GM18507 (cell line): ENCODE measurements around the gene NPHP4.

Source experiments
- DNase-seq: peaks from one replicate; pipeline ENCODE4 v3.0.0; 2011; ENCODE audit warnings: low read depth; ENCODE audit not compliant: insufficient read length; ENCODE audit errors: extremely low spot score
- FAIRE-seq: peaks from 2 replicates; lab custom pipeline; 2011; peaks lifted over from hg19 to GRCh38; lab: Jason Lieb, UNC

Gene NPHP4

DNA sequence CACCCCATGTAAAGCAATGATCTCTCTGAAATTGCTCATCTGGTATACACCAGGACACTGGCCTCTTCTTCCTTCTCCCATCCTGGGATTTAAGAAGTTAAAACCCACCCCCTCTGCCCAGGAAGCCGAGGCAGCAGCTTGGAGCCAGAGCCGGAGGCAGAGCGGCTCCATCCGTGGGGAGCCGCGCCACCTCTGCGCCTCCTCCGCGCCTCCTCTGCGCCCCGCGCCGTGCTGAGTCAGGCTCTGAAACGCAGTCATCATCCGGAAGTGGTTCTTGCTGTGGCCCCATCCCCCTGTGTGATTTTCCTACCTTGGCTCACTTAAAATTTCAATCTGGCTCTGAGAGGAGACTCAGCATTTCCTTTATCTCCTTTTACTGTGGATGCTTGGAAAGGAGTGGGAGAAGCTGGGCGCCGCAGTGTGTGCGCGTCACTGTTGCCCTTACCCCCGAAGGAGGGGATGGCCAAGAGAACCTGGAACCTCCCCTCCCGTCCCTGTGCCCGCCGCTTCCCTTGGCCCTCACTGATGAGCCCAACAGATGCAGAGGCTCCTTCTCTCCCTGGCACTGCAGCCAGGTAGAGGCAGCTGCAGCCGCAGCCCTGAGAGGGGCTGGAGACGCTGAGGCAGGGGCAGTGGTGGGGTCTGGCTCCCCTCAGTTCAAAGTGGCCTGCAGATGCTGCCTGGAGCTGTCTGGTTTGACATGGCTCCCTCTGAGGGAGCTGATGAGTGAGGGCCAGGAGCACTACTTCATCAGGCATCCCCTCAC, 15.3 kb upstream of the NPHP4 start:
- no peak for DNase-seq
- FAIRE-seq: no peak

DNA sequence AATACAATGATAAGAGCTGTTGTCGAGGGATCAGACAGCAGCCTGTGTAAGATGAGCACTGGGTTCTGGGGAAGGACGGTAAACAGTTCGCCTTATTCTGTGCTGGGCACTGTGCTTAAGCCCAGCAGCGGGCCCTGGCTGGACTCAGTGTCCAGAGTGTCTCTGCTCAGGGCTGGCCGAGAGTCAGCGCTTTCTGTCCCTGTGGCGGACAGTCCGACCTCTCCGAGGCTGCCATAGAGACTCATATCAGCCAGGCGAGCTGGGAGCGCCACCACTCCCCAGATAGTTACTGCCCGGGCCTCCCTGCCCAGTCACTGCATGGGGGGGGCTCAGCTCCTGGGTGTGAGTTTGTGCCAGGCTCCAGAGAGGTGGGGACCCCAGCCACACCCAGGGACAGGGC, 14.7 kb upstream of the NPHP4 start:
- no peak for FAIRE-seq

DNA sequence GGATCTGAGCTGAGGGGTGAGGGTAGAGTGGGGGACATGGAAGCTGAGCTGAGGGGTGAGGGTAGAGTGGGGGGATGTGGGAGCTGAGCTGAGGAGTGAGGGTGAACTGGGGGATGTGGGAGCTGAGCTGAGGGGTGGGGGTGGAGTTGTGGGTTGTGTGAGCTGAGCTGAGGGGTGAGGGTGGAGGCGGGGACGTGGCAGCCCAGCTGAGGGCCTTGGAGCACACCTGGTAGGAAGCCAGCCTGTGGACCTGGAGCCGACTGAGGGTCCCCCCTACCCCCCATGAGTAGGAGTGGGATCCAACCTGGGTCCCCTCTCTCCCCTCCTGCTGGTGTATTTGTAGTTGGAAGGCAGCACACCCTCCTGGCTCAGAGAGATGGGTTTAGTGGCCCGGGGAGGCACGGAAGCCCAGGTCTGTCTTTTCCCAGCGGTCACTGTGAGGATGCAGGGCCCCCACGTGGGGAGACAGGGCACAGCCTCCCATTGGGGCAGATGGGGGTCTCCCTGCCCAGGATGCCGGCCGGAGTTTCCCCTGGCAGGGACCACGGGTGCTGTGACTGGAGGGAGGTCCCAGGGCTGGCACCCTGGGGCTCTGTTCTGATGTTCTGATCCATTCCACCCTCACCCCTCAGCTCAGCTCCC, 13.2 kb upstream of the NPHP4 start:
- no peak for FAIRE-seq
- DNase-seq: no peak

More for the DNA sequence above, 14.7 kb upstream of the NPHP4 start:
- no peak for DNase-seq

DNA sequence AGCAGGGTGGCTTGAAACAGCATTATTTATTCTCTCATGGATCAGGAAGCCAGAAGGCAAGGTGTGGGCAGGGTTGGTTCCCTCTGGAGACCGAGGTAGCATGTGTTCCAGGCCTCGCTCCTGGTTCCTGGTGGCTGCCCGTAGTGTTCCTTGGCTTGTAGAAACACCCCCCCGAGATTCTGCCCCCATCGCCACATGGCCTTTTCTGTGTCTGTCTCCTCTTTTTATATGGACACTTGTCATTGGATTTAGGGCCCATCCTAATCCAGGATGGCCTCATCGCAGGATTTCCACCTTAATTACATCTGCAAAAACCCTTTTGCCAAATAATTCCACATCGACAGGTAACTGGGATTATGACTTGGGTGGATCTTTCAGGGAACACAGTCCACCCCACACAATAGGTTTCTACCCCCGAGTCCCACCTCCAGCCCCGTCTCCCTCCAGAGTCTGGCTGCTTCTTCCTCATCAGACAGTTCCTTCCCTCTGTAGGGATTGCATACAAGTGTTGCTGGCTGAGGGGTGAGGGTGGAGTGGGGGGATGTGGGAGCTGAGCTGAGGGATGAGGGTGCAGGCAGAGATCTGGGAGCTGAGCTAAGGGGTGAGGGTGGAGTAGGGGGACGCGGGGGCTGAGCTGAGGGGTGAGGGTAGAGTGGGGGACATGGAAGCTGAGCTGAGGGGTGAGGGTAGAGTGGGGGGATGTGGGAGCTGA, 12.3 kb upstream of the NPHP4 start:
- DNase-seq: no peak
- FAIRE-seq: no peak

DNA sequence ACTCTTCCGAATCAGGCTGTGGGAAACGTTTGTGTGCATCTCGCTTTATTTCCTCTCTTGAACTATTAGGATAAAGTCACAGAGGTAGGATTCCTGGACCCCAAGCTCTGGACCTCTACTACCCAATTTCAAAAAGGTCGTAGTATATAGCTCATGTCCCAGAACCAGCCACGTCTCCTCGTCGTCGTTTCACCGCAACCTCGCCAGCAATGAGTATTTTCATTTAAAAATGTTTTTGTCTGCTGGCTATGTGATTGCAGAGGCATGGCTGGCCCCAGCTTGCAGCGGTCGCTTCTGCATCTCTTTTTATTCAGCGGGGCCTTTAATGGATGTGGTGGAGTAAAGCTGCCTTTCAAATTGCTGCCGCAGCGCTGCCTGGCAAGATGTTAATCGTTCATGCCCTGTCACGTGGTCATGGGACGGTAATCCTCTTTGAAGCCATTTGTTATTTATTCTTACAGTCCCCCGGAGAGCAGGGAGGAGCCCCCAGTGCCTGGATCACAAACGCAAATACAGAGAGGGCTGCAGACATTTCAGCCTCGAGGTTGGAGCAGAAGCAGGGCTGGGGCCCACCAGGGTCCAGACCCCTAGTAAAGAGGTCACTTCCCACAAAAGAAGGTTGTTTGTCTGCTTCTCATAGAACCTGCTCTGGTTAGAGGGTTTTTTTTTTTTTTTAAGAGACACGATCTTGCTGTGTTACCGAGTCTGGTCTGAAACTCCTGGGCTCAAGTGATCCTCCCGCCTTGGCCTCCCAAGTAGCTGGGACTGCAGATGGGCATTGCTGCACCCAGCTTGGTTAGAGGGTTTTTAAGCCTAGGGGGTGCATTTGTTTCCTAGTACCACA, 11.6 kb upstream of the NPHP4 start:
- DNase-seq (no peak), FAIRE-seq (no peak)

DNA sequence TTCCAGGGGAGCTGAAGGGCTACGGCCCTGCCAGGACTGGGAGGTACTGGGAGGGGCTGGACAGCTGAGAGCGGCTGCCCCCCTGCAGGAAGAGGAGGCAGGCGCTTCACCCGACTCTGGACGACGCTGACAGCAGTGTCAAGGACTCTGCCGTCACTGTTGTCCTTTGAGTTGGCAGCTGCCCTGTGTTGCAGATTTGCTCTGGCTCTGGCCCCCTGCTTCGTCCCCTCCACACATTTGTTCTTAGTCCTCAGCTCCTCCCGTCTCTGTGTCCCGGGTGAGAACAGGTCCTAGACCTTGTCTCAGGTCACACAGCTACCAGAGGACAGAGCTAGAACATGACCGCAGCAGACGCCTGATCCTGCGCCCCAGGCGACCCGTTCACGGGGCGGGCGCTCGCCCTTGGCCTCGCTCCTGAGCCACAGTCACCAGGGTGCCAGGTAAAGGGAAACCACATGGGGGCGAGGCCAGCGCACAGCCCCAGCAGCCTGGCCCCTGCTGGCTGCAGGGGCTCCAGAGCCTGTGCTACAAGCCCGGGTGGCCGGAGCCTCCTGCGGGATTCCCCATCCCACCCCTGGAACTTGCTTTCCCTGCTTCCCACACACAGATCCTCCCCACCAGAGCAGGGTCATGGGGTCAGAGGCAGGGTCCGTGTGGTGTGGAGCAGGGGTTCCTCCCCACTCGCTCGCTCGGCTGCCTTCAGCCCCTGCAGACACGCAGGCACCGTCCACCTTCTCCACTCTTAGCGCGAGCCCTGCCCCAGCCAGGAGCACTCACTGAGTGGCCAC, 10.7 kb upstream of the NPHP4 start:
- DNase-seq (no peak), FAIRE-seq (no peak)

DNA sequence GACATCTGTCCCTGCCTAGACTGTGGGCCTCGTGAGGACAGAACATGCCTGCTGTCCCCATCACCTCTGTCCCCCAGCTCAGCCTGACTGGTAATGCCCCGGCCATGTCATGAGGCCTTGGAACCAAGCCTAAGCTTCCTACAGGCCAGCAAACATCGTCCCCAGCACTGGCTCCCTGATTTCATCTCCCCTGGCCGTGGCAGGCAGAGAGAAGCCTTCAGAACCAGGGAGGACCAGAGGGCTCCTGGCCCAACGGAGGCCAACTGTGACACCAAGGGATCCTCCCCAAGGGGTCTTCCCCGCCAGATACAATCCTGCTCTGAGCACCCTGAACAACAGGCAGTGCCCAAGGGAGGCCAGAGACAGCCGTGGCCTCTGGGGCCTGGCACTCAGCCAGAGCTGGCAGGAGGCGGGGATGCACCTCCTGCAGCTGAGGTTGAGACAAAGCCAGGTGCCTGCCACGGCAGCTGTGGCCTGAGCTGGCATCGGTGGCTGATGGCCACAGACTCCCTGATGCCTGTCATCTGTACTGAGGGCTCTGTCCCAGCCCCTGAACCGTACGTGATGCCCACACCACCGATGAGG, 9.9 kb upstream of the NPHP4 start:
- DNase-seq (no peak), FAIRE-seq (no peak)

DNA sequence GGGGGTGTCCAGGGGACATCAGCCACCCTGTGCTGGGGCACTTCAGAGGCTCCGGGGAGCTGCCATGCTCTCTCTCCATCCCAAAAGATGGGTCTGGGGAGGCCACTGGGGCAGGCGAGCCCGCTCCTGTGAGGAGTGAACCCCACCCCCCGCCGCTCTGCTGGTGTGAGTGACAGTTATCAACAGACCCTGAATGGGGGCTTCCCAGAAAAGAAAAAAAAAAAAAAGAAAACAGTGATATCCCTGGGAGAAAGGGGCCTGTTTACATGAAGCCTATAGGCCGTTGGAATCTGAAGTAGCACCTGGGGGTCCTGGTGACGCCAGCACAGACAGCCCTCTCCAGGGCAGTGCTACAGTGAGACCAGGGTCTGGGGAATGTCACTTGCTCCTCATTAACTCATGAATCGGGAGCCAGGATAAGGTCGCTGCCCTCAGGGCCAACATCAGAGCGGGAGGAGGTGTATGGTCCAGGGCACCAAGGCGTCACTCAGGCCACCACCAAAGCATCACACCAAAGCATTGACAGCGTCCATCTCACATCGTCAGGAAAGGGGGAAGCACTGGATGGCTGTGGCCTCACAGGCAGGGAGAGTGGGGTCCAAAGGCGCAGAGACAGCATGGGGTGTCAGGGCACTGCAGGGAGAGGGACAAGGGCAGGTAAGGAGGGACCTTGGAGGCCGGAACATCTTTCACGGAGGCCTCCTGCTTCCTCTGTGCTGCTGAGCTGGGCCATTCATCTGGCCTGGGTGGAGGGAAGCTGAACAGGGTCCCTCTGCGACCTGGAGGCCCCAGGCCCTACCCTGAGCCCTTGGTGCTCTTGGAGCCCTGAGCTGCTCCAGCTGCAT, 8.4 kb upstream of the NPHP4 start:
- no peak for FAIRE-seq
- DNase-seq: no peak

DNA sequence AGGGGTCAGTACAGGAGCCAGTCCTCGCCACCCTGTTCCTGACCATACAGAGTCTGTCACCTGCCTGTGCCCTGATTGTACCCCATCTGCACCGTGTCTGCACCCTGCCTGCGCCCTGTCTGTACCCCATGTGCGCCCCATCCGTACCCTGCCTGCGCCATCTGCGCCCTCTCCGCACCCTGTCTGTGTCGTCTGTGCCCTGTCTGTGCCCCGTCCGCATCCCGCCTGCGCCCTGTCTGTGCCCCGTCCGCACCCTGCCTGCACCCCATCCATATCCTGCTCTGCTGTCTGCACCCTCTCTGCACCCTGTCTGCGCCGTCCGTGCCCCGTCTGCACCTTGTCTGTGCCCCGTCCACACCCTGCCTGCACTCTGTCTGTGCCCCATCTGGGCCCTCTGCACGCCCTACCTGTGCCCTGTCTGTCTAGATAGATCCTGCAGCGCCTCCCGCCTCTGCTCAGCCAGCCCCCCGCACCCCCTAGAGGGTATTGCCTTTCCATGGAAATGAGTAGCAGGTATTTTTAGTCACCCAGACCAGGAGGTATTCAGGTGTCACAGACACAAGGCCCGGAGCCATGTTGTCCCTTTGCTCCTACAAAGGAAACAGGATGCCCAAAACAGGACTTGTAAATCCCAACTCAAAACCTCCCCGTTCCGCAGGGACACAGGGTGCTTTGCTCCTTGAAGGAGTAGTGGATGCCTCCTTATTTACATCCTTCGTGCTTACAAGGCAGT, 7.7 kb upstream of the NPHP4 start:
- no peak for FAIRE-seq
- DNase-seq: no peak

DNA sequence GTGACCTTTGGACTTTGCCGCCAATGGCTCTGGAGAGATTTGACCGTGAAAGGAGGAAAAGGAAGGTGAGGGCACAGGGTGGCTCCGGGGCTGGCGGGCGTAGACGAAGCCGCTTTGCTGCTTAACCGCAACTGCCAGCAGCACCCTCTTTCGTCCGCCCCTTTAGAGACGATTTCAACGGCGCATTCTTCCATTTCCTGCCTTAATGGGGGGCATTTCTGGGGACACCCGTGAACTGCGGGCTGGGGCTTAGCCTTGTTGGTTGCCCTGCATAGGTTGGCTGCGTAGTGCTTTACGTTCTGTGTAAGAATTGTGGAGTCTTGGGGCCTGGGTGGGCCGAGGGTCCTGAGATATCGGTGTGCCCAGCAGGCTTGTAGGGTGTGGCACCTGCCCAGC, 6.7 kb upstream of the NPHP4 start:
- no peak for DNase-seq
- FAIRE-seq: no peak

DNA sequence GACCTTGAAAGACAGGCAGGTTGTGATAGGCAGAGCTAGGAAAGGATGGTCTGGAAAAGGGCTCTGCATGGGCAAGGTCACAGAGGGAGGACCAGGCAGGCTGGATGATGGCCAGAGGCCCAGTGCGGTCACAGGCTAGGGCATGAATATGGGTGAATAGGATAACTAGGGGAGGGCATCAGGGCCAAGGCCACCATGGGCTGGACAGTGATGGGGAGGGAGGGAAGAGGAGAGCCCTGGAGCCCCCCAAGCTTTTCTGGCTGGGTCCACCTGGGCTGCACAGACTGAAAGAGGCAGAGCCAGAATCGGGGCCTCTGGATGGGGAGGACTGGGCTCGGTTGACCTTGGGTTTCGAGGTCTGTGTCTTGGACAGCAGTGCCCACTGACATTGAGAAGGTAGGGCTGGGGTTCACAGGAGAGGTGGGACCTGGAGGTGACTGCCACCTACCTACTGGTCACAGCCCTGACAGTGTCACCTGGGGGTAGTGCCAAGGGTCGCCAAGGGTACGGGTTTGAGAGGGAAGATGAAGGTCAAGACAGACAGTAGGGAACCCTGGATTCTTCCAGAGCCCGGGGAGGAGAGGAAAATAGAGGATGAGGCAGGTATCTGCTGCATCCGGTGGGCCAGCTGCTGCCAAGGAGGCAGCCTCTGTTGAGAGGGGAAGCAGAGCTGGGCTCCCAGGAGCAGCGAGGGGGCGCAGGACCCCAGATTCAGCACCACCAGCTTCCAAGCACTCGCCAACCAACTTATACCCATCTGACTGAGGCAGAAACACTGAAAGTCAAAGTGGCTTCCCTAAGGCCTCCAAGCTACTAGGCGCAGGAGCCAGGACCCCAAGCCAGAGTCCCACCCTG, 6.1 kb upstream of the NPHP4 start:
- no peak for DNase-seq
- FAIRE-seq: no peak

DNA sequence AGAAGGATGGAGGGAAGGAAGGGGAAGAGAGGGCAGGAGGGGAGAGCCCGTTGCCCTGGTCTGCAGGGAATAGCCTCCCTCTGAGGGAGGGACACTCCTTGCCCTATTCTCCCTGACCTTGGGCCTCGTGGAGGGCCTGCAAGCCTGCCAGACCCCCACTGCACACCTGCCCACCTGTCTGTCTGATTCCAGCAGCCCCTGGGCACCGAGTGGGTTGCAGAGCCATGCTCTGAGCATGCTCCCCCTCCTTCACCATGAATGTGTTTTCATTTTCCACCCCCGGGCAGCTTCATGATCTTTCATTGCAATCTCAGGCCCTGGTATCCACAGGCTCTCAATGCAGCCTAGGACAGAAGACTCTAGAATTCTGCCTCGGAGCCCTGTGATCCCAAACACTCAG, 5.1 kb upstream of the NPHP4 start:
- DNase-seq (no peak), FAIRE-seq (no peak)

DNA sequence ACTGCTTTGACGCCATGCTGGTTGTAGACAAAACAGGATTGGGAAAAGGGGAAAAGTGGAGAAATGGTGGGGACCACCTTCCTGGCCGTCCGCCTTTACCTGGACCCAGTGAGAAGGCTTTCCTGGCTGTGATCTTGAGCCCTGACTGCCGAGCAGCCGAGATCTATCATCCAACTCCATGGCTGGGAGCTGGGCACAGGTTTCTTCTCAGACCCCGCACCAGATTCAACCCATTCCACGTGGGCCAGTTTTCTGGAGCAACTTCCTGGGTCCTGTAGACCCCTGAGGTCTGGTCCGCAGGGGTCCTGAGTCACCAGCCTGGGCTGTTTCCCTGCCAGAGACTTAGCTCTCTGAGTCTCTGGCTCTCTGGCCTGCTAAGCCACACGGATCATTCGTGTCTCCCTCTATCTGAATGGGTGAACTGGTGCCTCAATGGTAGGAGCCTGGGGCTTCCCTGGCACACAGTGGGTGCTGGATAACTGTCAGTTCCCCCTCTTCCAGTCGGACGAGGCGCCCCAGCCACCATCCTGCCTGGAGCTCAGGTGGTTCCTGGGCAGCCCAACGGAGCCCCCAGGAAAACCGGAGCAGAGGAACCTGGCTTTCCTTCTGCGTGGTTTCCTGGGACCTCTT, 4.5 kb upstream of the NPHP4 start:
- DNase-seq: no peak
- FAIRE-seq: no peak

DNA sequence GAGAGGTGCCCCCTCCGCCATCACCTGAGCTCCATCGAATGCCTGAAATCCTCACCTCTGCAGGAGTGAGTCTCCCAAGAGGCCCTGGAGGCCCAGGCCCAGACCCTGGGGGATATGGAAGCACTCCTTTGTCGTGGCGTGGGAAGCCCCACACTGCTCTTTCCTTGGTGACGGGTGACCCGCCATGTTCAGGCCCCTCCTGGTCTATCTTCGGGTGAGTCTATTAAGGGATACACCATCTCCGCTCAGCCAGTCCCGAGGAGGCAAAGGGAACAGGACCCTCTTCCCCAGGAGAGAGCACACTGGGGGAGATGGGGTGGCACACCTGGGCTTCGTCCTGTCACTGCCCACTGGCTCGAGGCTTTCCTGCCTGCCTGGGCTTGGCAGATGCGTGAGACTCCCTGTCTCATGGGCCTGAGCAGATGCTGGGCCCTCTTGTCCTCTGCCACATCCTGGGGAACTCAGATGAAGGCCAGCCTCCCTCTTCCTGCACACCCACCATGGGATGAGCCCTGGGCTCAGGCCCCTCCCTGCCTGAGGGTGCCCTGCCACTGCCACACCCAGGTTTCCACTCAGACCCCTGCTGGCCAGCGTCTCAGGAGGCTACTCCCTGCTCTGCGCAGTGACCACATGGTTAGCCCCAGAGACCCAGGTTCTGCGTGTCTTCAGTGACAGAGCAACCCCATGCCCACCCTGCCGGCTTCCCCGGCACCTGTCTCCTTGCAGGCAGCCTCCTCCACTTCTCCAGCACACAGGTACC, 3.8 kb upstream of the NPHP4 start:
- FAIRE-seq (no peak), DNase-seq (no peak)
